Cerebellar nuclear complex (tissue), 1 donor: ENCODE data around the gene GIMAP5.

Experiments used
- DNase-seq, 2 experiments: peaks; one replicate each; lab custom pipeline; 2025; lab: John Stamatoyannopoulos, UW

GIMAP5 gene

DNA sequence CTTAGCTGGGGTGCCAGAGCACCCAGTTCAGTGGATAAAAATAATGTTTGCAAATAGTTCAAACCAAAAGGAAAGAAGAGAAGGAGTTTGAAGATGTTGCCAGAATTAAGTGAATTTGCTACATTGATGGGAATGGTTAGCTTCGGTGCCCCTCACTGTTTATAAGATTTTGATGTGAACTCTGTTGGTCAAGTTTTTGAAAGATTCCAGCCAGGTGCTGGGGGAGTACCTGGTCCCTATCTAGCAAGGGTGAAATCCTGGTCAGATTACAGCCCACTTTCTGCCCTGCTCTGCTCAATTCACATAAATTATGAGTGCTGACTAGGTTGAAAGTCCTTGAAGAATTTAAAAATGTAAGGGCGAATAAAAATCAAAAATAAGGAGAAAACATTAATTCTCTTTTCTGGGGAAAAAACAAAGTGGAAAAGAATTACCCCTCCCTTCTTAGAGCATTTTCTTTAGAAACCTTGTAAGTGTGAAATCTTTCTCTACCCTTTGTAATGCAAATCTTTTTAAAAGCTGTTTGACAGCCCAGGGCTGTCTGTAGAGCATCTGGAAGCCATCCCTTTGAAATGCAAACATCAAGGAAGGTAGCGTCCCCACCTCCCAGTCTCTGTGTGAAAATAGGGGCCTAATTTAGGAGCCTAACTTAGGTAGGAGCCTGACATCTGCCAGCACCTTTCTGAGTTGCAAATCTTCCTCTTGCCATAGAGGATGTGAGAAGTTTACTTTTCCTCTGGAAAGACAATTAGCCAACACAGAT is 1.4 kb upstream of the GIMAP5 start:
- no peak for DNase-seq

DNA sequence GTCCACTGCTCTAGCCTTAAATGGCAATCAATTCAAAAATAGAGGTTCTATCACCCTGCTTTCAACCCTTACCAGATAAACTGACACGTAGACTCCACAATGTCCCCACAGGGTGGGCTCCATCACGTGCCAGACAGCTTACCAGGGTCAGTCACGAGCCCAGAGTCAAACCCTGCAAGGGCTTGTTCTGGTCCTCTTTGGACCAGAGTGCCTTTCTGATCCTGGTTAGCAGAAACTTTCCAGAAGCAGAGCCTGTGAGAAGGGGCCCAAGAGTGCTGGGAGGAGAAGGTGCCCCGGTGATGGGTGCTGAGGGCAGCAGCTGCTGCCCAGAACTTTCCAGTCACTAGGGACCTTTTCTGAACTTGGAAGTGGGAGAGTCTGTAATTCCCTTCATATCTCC is 354 bp upstream of the GIMAP5 start:
- DNase-seq, result no peak

- DNase-seq, result no peak
Observed at GRCh38 chr7:150738092-150738491, 874 bp downstream of the GIMAP5 start.

DNA sequence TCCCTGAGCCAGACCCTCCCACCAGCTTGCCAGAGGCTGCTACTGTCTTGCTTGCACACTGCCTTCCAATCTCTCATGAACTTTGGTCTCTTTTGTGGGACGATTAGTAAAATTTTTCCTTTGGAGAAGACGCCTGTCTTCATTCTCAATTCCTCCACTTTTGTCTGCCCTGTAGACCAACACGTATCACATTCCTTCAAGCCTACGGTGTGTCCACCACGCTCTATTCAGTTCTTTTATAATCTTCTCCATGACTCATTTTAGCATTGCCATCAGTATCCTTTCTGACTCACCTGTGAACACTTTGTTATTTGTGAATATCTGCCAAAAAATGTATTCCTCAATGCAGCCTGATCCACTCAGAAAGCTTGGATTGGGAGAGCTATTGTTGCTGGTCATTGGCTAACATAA is 1.4 kb downstream of the GIMAP5 start:
- DNase-seq, result no peak

GRCh38 chr7:150739033-150739432 is 1.8 kb downstream of the GIMAP5 start:
- no peak for DNase-seq

GRCh38 chr7:150740053-150740452 is 2.8 kb downstream of the GIMAP5 start:
- DNase-seq, result no peak

DNA sequence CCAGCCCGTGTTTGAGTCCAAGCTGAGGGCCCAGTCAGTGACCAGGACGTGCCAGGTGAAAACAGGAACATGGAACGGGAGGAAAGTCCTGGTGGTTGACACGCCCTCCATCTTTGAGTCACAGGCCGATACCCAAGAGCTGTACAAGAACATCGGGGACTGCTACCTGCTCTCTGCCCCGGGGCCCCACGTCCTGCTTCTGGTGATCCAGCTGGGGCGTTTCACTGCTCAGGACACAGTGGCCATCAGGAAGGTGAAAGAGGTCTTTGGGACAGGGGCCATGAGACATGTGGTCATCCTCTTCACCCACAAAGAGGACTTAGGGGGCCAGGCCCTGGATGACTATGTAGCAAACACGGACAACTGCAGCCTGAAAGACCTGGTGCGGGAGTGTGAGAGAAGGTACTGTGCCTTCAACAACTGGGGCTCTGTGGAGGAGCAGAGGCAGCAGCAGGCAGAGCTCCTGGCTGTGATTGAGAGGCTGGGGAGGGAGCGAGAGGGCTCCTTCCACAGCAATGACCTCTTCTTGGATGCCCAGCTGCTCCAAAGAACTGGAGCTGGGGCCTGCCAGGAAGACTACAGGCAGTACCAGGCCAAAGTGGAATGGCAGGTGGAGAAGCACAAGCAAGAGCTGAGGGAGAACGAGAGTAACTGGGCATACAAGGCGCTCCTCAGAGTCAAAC is 5.2 kb downstream of the GIMAP5 start:
- DNase-seq, result no peak

GRCh38 chr7:150744041-150744656 is 6.9 kb downstream of the GIMAP5 start:
- no peak for DNase-seq

DNA sequence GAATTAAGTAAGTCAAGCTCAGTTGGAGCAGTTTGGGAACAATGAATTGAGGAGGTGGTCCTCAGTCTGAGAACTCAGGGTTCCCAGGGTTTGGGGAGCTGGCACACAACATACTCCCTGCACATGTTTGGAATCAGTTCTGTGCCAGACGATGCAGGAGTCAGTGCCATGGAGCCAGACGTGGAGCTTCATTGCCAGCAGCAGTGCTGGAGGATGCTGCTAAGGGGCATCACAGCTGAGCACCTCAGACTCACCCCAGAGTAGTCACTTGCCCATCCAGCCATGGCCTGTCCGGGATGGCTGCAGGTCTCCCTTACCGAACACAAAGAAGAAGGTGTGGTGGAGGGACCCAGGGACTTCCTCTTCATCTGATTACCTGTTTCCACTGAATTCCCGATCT is 7.9 kb downstream of the GIMAP5 start:
- DNase-seq, result no peak

DNA sequence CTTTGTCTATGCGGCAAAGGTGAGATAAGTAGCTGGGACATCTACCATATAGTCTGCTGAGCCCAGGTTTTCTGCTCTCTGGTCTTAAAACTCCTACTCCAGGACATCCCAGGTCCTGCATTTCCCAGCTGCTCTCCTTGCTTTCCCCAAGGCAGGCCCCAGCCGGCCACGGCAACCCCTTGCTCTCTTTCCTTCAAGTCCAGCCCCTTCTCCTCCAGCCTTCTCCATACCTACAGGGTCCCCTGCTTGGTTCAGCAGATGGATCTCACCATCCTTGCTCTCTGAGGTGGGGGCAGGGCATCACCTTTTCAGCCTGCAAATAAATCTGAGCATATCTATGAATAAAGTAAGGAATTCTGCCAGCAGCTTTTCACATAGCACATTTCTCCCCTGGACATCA is 8.7 kb downstream of the GIMAP5 start:
- no peak for DNase-seq

GRCh38 chr7:150746921-150747320 is 9.7 kb downstream of the GIMAP5 start:
- DNase-seq, result no peak

GRCh38 chr7:150748376-150748775 is 11.2 kb downstream of the GIMAP5 start:
- no peak for DNase-seq

DNA sequence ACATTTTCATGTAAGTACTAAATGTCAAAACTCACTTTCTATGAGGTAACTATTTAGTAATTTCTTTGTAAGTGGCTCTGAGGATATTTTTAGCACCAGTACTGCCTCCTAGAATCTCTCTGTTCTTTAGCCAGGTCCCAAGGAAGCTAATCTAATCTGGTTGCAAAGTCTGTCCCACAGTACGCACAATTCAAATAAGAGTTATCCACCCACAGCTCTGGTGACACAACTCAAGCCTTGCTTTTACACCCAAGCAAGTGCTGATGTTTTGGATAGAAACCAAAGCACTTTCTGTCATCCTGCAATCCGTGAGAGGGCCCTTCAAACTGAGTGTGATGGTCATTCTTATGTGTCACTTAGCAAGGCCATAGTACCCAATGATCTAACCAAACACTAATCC is 14.5 kb downstream of the GIMAP5 start:
- no peak for DNase-seq

- DNase-seq, result no peak
Observed at GRCh38 chr7:150753239-150753638, 16.0 kb downstream of the GIMAP5 start.

DNA sequence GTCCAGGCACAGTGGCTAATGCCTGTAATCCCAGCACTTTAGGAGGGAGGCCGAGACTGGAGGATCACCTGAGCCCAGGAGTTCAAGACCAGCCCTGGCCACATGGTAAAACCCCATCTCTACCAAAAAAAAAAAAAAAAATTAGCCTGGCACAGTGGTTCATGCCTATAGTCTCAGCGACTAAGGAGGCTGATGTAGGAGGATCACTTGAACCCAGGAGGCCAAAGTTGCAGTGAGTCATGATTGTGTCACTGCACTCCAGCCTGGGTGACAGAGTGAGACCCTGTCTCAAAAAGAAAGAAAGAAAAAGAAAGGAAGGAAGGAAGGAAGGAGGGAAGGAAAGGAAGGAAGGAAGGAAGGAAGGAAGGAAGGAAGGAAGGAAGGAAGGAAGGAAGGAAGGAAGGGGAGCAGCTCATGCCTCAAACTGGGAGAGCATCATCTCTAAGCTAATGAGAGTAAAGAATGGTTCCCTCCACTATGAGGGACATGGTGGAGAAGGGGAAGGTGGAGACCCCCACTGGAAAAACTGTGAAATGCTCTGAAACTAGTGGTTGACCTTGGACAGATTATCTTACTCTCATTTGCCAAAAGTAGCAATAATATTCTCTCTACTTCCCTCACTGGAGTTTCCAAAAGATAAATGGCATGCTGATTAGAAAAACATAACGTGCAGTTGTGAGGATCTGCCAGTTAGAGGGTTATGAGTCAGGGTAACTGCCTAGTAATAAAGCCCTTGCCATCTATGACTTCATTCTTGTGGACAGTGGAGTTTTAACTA is 16.8 kb downstream of the GIMAP5 start:
- DNase-seq, result no peak

- no peak for DNase-seq
Observed at GRCh38 chr7:150754951-150755350, 17.7 kb downstream of the GIMAP5 start.

- no peak for DNase-seq
Observed at GRCh38 chr7:150755473-150756099, 18.4 kb downstream of the GIMAP5 start.

GRCh38 chr7:150756166-150756565 is 18.9 kb downstream of the GIMAP5 start:
- no peak for DNase-seq

DNA sequence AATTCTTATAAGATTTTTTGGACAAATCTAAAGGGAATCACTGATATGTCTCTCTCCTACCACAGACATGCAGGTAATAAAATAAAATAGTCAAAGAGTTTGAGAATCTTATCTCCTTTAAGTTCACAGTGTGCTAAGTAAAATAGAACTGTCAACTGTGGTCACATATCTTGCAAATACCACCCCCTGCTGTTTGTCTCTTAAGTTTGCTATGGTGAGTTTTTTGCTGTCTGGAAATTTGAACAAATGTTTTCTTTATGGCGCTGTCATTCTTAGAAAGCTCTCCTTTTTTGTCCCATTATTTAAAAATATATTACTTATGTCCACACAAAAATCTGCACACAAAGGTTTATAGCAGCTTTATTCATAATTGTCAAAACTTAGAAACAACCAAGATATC is 19.6 kb downstream of the GIMAP5 start:
- DNase-seq, result no peak

DNA sequence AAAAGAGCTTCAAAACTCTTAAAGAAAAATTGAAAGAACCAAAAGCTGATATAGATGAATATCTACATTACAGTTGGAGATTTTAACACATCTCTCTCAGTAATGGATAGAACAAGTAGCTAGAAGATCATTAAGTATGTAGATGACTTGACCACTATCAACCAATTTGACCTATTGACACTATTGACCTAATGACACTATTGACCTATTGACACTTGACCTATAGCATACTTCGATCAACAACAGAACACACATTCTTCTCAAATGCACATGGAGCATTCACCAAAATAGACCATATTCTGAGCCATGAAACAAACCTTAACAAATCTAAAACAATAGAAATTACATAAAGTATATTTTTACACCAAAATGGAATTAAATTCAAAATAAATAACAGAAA is 22.3 kb downstream of the GIMAP5 start:
- DNase-seq, result no peak

DNA sequence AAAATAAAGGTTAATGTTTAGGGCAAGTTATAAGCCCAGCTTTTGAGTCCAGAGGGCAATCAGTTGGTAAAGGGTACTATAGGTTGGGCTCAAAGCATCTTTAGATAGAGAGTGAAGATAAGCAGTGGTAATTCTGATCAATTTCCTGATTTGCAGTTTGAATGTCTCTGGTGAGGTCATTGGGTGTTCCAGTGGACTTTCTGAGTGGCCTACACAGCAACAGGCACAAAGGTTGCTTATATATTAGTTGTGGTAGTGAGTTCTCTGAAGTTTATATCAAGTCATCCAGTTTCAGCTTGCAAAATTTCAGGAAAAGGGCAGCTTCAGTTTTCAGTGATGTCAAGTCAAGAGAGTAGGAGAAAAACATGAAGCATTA is 29.1 kb downstream of the GIMAP5 start:
- no peak for DNase-seq

DNA sequence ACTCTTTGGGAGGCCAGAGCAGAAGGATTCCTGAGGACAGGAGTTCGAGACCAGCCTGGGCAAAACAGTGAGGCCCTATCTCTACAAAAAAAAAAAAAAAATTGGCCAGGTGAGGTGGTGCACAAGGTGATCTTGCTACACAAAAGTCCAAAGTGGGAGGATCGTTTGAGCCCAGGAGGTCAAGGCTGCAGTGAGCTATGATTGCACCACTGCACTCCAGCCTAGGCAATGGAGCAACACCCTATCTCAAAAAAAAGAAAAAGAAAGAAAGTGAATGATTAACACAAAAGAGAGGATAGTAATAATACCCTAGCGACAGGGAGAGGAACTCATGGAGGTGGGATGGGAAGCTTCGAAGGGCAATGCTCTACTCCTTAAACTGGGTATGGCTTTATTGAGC is 32.5 kb downstream of the GIMAP5 start:
- no peak for DNase-seq
